Astrocyte (in vitro differentiated cells and primary cell): Measurements from ENCODE around the gene PRR5.

Source experiments
- EZH2 ChIP-seq: IDR thresholded peaks from 2 replicates; pipeline ENCODE4 v1.6.1; 2012; ENCODE audit warnings: mild to moderate bottlenecking, low read length, inconsistent platforms; ENCODE audit not compliant: insufficient read depth
- TF ChIP-seq, protein P1 (sequence below): IDR thresholded peaks from 2 replicates; pipeline ENCODE4 v1.5.1; 2011; ENCODE audit warnings: low read depth, mild to moderate bottlenecking, inconsistent platforms, low read length, moderate library complexity; ENCODE audit not compliant: insufficient read depth

DNA sequence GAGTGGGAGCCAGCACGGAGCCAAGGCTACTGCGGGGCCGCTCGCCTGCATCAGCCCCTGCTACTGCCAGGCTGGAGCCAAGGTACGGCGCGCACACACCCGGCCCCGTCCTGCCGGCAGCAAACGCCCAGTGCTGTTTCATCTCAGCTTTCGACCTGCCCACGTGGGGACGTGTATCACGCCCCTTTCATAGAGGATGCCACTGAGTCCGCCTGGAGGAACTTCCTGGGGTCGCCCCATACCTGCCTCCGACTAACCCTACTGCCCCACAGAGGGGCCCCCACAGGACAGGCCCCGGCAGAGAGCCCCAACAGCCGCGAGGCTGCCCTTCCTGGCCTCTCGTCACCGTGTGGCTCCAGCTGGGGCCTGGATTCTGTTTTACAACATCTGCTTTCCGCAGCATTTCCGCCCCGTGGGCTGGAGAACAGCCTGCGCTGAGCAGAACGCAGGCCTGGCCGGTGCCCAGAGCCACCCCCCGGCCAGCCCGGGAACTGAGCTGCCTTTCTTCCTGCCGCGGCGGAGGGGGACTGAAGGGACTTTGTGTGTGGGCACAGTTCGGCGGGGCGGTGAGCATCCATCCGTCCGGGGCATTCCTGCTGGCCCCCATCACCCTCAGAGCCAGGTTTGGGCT lies 27.5 kb downstream of the PRR5 start:
- TF ChIP-seq, protein P1, sequence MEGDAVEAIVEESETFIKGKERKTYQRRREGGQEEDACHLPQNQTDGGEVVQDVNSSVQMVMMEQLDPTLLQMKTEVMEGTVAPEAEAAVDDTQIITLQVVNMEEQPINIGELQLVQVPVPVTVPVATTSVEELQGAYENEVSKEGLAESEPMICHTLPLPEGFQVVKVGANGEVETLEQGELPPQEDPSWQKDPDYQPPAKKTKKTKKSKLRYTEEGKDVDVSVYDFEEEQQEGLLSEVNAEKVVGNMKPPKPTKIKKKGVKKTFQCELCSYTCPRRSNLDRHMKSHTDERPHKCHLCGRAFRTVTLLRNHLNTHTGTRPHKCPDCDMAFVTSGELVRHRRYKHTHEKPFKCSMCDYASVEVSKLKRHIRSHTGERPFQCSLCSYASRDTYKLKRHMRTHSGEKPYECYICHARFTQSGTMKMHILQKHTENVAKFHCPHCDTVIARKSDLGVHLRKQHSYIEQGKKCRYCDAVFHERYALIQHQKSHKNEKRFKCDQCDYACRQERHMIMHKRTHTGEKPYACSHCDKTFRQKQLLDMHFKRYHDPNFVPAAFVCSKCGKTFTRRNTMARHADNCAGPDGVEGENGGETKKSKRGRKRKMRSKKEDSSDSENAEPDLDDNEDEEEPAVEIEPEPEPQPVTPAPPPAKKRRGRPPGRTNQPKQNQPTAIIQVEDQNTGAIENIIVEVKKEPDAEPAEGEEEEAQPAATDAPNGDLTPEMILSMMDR: no peak
- no peak for TF ChIP-seq EZH2
